GM13976 (cell line): ENCODE measurements around the gene ENDOV.

ENCODE experiments used
- DNase-seq: peaks from one replicate; pipeline ENCODE4 v3.0.0; 2012; ENCODE audit warnings: low spot score
- in situ Hi-C: fragments of 300-500 bp; cut with MboI; formaldehyde crosslinking; loops from one replicate; pipeline ENCODE4 v1.12.0; 2022; ENCODE audit warnings: low sequenced_read_pairs, mixed read lengths, inconsistent platforms; ENCODE audit not compliant: unreplicated experiment
- TF ChIP-seq, protein P1 (sequence below): IDR thresholded peaks from 2 replicates; pipeline ENCODE4 v1.5.1; 2012; ENCODE audit warnings: borderline replicate concordance, mild to moderate bottlenecking; ENCODE audit not compliant: insufficient read depth; ENCODE audit errors: extremely low read depth, missing control alignments, control extremely low read depth

The ENDOV gene

GRCh38 chr17:80429356-80430275, 14.6 kb downstream of the ENDOV start:
- TF ChIP-seq, protein P1, sequence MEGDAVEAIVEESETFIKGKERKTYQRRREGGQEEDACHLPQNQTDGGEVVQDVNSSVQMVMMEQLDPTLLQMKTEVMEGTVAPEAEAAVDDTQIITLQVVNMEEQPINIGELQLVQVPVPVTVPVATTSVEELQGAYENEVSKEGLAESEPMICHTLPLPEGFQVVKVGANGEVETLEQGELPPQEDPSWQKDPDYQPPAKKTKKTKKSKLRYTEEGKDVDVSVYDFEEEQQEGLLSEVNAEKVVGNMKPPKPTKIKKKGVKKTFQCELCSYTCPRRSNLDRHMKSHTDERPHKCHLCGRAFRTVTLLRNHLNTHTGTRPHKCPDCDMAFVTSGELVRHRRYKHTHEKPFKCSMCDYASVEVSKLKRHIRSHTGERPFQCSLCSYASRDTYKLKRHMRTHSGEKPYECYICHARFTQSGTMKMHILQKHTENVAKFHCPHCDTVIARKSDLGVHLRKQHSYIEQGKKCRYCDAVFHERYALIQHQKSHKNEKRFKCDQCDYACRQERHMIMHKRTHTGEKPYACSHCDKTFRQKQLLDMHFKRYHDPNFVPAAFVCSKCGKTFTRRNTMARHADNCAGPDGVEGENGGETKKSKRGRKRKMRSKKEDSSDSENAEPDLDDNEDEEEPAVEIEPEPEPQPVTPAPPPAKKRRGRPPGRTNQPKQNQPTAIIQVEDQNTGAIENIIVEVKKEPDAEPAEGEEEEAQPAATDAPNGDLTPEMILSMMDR = no peak
- in situ Hi-C loops = loop anchor here (5.0 kb wide), 1 partner anchor 548 kb away; no protein-coding TSS in a partner anchor
- DNase-seq = no peak

DNA sequence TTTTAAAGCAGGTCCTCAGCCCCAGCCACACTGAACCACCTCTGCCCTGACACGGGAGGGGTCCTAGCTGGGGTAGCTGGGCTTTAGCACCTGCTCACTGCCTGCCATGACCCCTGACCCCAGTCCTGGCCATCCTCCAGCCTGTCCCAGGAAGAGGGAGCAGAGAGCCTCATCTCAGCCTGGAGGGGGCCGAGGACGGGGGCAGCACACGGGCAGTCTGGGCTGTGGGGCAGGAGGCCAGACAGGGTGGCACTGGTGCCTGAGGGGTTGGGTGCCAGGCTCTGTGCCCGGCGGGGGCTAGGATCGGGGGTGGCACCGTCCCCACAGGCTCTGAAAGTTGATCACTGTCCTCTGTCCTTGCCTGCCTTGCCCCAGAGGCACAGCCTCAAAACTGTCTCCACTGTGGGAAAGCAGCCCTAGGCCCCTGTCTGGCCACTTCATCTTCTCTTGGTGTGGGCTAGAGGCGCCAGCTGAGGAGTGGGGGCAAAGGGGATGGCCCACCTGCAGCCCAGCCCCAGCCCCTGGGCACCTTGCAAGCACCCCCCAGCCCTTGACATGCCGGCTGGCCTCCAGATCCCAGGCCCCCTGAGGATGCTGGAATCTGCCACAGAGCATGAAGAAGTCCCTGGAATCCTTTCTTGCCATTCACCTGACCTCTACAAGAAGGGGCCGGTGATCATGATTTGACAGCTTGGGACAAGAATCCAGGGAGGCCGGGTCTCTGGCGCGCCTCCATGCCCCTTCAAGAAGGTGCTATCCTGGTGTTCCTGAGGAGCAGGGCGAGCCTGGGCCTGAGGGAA, 15.7 kb downstream of the ENDOV start:
- in situ Hi-C loops = no loop called here
- TF ChIP-seq, protein P1 = no peak
- DNase-seq = no peak

- TF ChIP-seq, protein P1 = no peak
- no peak for DNase-seq
- in situ Hi-C loops = no loop called here
These were observed 16.6 kb downstream of the ENDOV start for GRCh38 chr17:80431246-80432195.

GRCh38 chr17:80432350-80432955, 17.5 kb downstream of the ENDOV start:
- no peak for DNase-seq
- TF ChIP-seq, protein P1 = no peak
- in situ Hi-C loops = no loop called here

- TF ChIP-seq, protein P1 = no peak
- in situ Hi-C loops = no loop called here
- no peak for DNase-seq
These were observed 18.1 kb downstream of the ENDOV start for GRCh38 chr17:80432961-80433550.
